ENCODE data around the gene OR51B5.

The OR51B5 gene, protein sequence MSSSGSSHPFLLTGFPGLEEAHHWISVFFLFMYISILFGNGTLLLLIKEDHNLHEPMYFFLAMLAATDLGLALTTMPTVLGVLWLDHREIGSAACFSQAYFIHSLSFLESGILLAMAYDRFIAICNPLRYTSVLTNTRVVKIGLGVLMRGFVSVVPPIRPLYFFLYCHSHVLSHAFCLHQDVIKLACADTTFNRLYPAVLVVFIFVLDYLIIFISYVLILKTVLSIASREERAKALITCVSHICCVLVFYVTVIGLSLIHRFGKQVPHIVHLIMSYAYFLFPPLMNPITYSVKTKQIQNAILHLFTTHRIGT

DNA sequence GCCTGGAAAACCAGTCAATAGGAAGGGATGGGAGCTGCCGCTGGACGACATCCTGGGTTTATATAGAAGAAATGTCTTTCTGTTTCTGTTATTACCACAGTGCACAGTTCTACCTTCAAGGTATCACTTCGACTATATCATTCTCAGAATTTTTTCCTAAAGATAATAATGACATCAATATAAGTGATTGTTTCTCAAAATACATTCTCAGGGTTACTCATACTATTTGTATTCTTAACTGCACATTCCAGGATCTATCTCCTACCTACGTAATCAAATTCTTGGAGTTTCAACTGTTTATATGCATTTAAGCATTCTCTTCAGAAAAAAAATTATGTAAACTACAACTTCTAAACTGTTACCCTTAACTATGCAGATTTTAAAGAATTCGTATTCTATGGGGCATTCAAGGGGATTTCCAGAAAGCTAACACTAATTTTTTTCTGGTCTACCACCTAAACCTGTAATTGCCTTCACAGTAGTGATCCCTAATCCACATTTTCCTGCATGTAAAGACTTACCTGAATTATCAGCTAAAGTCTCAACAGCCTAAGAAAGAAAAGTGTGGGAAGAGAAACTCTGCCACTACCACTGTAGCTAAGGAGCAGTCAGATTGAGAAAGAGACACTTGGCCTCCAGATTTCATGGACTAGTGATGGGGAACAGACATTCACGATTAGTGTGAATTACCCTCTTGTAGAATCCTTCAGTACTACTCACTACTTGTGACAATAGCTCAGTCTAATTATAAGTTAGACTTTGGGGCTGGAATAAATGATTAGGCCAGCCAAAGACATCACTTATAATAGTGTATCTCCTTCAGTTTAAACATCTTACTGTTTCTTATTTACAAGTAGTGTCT, at the start of gene OR51B5:
TSS of gene OR51B5 (minus strand) at position 51 of the 862 bp plus-strand sequence. CDS start at position 51, 0 bp downstream.
- Histone ChIP-seq H4K20me1 (ENCODE audit: low read depth, low read length) (no peaks in the 10 kb centered on the region), H3K27ac (ENCODE audit: low read depth, low read length) (no peak within 1 kb of the TSS), H3K4me2 (ENCODE audit: low read depth, low read length, poor library complexity, severe bottlenecking) (no peak within 1 kb of the TSS), H3F3A (ENCODE audit: insufficient read depth) (no peaks in the 10 kb centered on the region), H3K4me3 (ENCODE audit: insufficient read depth, low read length, poor library complexity, severe bottlenecking) (no peak within 1 kb of the TSS), H3K36me3 (ENCODE audit: low read length) (no peaks in the 10 kb centered on the region), H3K27me3 (ENCODE audit: low read length) (no peaks in the 10 kb centered on the region), H3K9me3 (ENCODE audit: insufficient read depth, low read length) (no peaks in the 10 kb centered on the region), H2AFZ (ENCODE audit: low read depth, low read length, severe bottlenecking) (no peak within 1 kb of the TSS), H3K9ac (ENCODE audit: low read length) (no peak within 1 kb of the TSS), H3K9me2 (replicated peaks; ENCODE audit: insufficient read depth, low read length) (no peaks in the 10 kb centered on the region), H3K79me2 (ENCODE audit: insufficient read depth, low read length) (no peaks in the 10 kb centered on the region)
- no peak for TF ChIP-seq EZH2phosphoT487 (conservative IDR thresholded peaks at IDR 0.05; ENCODE audit: low read length)
- TF ChIP-seq, protein P1, sequence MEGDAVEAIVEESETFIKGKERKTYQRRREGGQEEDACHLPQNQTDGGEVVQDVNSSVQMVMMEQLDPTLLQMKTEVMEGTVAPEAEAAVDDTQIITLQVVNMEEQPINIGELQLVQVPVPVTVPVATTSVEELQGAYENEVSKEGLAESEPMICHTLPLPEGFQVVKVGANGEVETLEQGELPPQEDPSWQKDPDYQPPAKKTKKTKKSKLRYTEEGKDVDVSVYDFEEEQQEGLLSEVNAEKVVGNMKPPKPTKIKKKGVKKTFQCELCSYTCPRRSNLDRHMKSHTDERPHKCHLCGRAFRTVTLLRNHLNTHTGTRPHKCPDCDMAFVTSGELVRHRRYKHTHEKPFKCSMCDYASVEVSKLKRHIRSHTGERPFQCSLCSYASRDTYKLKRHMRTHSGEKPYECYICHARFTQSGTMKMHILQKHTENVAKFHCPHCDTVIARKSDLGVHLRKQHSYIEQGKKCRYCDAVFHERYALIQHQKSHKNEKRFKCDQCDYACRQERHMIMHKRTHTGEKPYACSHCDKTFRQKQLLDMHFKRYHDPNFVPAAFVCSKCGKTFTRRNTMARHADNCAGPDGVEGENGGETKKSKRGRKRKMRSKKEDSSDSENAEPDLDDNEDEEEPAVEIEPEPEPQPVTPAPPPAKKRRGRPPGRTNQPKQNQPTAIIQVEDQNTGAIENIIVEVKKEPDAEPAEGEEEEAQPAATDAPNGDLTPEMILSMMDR (IDR thresholded peaks at IDR 0.05; ENCODE audit: insufficient read depth, low read length, poor library complexity, severe bottlenecking): no peak

DNA sequence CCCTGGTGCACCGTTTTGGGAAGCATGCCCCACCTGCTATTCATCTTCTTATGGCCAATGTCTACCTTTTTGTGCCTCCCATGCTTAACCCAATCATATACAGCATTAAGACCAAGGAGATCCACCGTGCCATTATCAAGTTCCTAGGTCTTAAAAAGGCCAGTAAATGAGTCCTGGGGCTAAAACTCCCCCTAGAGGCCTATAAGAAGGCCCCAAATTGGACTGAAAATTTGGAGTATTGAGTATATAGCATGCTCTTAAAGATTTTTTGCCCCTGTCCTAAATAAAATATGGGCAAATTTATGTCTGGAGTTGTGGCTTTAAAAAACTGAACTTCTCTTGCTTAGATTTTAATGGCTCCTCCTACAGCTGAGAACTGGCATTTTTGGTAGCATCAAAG, 46.9 kb upstream of the OR51B5 start:
- H3K27me3 ChIP-seq (ENCODE audit: low read length): no peaks in the 10 kb centered on the region
- H3K36me3 ChIP-seq (ENCODE audit: low read length): no peaks in the 10 kb centered on the region
- no peaks in the 10 kb centered on the region for H3K9me2 ChIP-seq (replicated peaks; ENCODE audit: insufficient read depth, low read length)
- H3K9ac ChIP-seq (ENCODE audit: low read length): no peak overlapping the region
- H3K4me2 ChIP-seq (ENCODE audit: low read depth, low read length, poor library complexity, severe bottlenecking): no peak overlapping the region
- no peak overlapping the region for H3K4me3 ChIP-seq (ENCODE audit: insufficient read depth, low read length, poor library complexity, severe bottlenecking)
- H2AFZ ChIP-seq (ENCODE audit: low read depth, low read length, severe bottlenecking): no peak overlapping the region
- H3F3A ChIP-seq (ENCODE audit: insufficient read depth): no peaks in the 10 kb centered on the region
- no peak overlapping the region for H3K27ac ChIP-seq (ENCODE audit: low read depth, low read length)
- TF ChIP-seq, protein P1 (IDR thresholded peaks at IDR 0.05; ENCODE audit: insufficient read depth, low read length, poor library complexity, severe bottlenecking): no peak
- TF ChIP-seq EZH2phosphoT487 (conservative IDR thresholded peaks at IDR 0.05; ENCODE audit: low read length): no peak
- H3K9me3 ChIP-seq (ENCODE audit: insufficient read depth, low read length): no peaks in the 10 kb centered on the region
- no peaks in the 10 kb centered on the region for H3K79me2 ChIP-seq (ENCODE audit: insufficient read depth, low read length)
- H4K20me1 ChIP-seq (ENCODE audit: low read depth, low read length): no peaks in the 10 kb centered on the region

DNA sequence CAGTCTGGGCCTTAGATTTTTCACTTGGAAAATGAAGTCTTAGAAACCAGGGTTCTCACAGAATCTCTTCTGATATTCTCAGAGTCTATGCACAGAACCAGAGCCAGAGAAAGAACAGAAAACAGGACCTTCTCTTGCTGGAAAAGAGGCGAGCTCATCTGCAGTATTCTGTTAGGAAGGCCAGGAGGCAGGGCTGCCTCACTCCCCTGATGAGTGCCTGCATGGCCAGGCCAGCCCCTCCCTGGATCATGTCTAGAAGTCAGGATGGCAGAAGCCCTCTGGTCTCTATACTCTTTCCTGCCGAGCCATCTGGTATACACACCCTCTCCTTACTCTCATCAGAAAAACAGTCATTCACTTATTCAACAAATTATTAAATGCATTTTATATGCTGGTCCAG, 41.0 kb upstream of the OR51B5 start:
- Histone ChIP-seq H4K20me1 (ENCODE audit: low read depth, low read length) (no peaks in the 10 kb centered on the region), H3F3A (ENCODE audit: insufficient read depth) (no peaks in the 10 kb centered on the region), H3K9ac (ENCODE audit: low read length) (no peak overlapping the region), H3K9me2 (replicated peaks; ENCODE audit: insufficient read depth, low read length) (no peaks in the 10 kb centered on the region), H3K4me3 (ENCODE audit: insufficient read depth, low read length, poor library complexity, severe bottlenecking) (no peak overlapping the region), H3K4me2 (ENCODE audit: low read depth, low read length, poor library complexity, severe bottlenecking) (no peak overlapping the region), H3K9me3 (ENCODE audit: insufficient read depth, low read length) (no peaks in the 10 kb centered on the region), H2AFZ (ENCODE audit: low read depth, low read length, severe bottlenecking) (no peak overlapping the region), H3K79me2 (ENCODE audit: insufficient read depth, low read length) (no peaks in the 10 kb centered on the region), H3K27ac (ENCODE audit: low read depth, low read length) (no peak overlapping the region), H3K36me3 (ENCODE audit: low read length) (no peaks in the 10 kb centered on the region), H3K27me3 (ENCODE audit: low read length) (no peaks in the 10 kb centered on the region)
- TF ChIP-seq EZH2phosphoT487 (conservative IDR thresholded peaks at IDR 0.05; ENCODE audit: low read length): no peak
- TF ChIP-seq, protein P1 (IDR thresholded peaks at IDR 0.05; ENCODE audit: insufficient read depth, low read length, poor library complexity, severe bottlenecking): no peak

All from SU-DHL-6 (cell line).